Measurements from ENCODE around the gene HRK. TPM values are rescaled to one million over a fixed set of nuclear protein-coding genes. Genes with fewer than 3 reads are reported as not detected.
"Not testable (repeated sequence)": the region's sequence is repeated elsewhere in the genome, so short reads cannot be mapped to it uniquely, and the experiment has no call there.

The HRK gene
- total RNA-seq, 1 experiment from 2014 or later: not detected

GRCh38 chr12:116820064-116820656 is 61.1 kb downstream of the HRK start:
- no peak for DNase-seq (ENCODE audit: low spot score)

- DNase-seq (ENCODE audit: low spot score): peak; percentile 88
Measured at GRCh38 chr12:116818948-116819832, 62.1 kb downstream of the HRK start.

GRCh38 chr12:116818341-116818856 is 62.8 kb downstream of the HRK start:
- no peak for DNase-seq (ENCODE audit: low spot score)

- not testable (repeated sequence) for DNase-seq (ENCODE audit: low spot score)
Measured at GRCh38 chr12:116814766-116815165, 66.5 kb downstream of the HRK start.

GRCh38 chr12:116813271-116814041 is 67.8 kb downstream of the HRK start:
- DNase-seq (ENCODE audit: low spot score): no peak

GRCh38 chr12:116812238-116812637 is 69.0 kb downstream of the HRK start:
- DNase-seq (ENCODE audit: low spot score): no peak

- DNase-seq (ENCODE audit: low spot score): no peak
Measured at GRCh38 chr12:116808113-116809105, 72.8 kb downstream of the HRK start.

GRCh38 chr12:116807546-116807945 is 73.7 kb downstream of the HRK start:
- no peak for DNase-seq (ENCODE audit: low spot score)

- no peak for DNase-seq (ENCODE audit: low spot score)
Measured at GRCh38 chr12:116806845-116807440, 74.3 kb downstream of the HRK start.

Other genes with a start within 250 kb of the HRK start
- gene SPRING1, start 143.4 kb downstream of the HRK start, total RNA-seq (2014; rRNA removed; shearing (Covaris generic)): 40.7 and 48.2 TPM in 2 replicates
- 11.3 and 16.2 TPM in 2 replicates for gene RNFT2, start 143.1 kb downstream of the HRK start, total RNA-seq (2014; rRNA removed; shearing (Covaris generic))
- 10.0 and 13.1 TPM in 2 replicates for gene FBXW8, start 29.5 kb upstream of the HRK start, total RNA-seq (2014; rRNA removed; shearing (Covaris generic))
- gene TESC, start 218.0 kb upstream of the HRK start, total RNA-seq (2014; rRNA removed; shearing (Covaris generic)): 287 and 301 TPM in 2 replicates

Data from HT-29 (cell line).